ENCODE results near the gene ARHGAP26.
"Not testable (repeated sequence)": the region's sequence is repeated elsewhere in the genome, so short reads cannot be mapped to it uniquely, and the experiment has no call there.

ARHGAP26 gene

DNA sequence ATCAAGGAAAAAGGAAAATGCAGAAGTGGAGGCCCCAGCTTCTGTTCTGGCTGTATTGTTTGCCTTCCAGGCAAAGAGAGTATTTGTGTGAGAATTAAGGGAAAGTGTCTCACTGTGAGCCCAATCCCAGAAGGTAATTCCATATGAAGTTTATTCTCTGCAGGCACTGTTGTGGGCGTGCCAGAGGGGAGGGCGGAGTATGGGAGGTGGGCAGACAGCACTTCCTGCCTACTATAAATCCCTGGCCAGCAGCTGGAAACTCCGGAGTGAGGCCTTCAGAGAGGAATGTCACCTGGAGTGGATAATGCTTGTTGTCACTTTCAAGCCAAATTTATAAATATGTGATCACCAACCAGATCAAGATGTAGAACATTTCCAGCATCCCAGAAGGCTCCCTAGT, 209.5 kb downstream of the ARHGAP26 start:
- no peak for DNase-seq (ENCODE audit: low read depth in 2 of 3, low spot score in 1 of 3)

DNA sequence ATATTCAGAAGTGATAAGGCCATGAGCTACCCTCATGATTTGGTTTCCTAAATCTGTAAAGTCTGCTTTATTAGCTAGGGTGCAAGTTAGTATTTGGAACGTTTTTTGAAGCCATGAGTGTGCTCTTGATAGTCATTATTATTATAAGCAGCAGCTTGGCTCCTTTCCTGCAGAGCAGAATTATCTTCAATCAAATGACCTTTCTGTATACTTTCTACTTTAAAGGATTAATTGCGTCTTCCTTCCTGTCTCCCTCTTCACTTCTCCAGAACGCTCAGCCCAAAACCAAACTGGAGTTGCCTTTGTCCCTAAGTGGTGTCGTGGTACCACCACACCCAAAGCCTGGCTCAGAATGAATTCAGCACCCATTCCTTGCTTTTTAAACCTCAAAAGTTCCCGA, 211.3 kb downstream of the ARHGAP26 start:
- no peak for DNase-seq (ENCODE audit: low read depth in 2 of 3, low spot score in 1 of 3)

DNA sequence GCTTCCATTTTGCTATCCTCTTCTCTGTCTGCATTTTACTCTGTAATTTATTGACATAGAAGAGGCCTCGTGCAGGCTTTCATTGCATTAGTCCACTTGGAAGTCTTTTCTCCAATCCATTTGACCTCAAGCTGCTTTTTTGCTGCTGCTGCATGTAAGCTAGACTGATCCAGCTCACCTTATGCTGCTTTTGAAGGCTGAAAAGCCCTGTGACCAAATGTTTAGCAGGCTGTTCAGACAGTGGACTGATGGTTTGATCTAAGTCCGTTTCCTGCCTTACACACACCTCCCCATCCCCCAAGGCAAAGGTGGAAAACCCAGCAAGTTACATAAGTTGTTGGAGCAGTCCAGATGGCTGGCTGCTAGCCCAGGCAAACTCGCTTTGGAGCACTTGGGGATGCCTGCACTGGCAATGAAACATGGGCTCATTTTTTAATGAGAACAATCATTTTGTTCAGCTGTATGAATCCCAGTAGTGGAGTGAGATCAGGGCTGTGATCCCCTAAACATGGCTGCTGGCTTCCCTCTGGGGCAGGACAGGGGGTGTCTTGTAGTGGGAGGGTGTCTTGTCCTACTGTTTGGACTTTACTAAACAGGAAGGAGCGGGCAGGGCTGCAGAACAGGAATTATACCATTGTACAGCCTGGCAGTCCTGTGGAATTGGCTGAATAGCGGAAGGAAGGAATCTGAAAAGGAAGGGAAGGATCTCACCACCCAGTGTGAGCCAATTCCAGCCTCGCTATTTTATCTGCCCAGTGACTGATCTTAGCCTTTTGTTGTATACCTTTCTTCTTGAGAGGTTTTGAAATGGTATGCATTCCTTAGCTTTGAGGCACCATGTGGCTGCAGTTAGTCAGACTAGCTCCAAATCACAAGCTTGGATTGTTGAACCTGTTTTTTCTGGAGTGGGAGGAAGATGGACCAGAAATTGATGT, 212.0 kb downstream of the ARHGAP26 start:
- no peak for DNase-seq (ENCODE audit: low read depth in 2 of 3, low spot score in 1 of 3)

DNA sequence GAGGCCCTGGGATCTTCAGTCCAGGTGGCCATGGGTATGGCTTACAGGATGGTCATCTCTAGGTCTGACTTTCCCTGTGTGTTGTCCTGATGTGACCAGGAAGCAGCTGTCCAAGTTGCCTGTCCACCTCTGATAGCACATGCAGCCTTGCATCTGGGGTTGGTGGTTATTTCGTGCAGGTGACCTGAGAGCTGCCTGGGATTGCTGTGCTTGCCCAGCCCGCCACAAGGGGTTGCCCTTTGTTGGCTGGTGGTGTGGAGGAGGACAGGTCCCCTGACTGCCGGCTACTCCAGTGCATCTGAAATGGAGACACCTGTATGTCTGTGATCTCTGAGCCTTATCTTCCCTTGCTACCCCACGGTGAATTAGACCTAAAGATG, 212.6 kb downstream of the ARHGAP26 start:
- no peak for DNase-seq (ENCODE audit: low read depth in 2 of 3, low spot score in 1 of 3)

DNA sequence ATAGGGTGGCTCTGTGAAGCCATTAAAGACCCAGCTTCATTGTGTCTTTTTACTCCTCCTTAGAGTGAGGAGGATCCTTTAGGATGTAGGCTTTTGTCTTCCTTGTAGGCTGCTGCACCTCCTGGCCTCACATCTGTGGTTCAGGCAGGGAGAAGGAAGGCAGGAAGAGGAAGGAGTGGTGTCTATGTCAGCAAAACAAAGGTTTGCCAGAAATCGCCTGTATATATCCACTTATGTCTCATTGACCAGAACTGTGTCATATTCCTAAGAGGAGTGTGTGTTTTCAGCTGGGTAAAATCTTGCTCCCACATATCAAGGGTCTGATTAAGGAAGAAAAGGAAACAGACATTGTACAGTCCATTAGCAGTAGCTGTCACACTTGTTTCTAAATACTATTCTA, 213.8 kb downstream of the ARHGAP26 start:
- DNase-seq (ENCODE audit: low read depth in 2 of 3, low spot score in 1 of 3), result no peak

DNA sequence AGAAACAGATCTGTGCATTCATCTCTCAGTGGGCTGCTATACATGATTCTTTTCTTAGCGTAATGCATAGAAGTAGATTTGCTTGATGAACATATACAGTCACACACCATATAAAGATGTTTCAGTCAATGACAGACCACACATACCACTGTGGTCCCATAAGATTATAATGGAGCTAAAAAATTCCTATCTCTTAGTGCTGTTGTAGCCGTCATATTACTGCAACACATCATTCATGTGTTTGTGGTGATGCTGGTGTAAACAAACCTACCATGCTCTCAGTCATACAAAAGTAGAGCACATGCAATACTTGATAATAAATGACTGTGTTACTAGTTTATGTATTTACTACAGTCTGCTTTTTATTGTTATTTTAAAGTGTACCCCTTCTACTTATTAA, 214.3 kb downstream of the ARHGAP26 start:
- DNase-seq (ENCODE audit: low read depth in 2 of 3, low spot score in 1 of 3), result no peak

DNA sequence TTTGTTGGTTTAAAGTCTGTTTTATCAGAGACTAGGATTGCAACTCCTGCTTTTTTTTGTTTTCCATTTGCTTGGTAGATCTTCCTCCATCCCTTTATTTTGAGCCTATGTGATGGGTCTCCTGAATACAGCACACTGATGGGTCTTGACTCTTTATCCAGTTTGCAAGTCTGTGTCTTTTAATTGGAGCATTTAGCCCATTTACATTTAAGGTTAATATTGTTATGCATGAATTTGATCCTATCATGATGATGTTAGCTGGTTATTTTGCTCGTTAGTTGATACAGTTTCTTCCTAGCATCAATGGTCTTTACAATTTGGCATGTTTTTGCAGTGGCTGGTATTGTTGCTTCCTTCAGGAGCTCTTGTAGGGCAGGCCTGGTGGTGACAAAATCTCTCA, 219.1 kb downstream of the ARHGAP26 start:
- not testable (repeated sequence) for DNase-seq (ENCODE audit: low read depth in 2 of 3, low spot score in 1 of 3)

DNA sequence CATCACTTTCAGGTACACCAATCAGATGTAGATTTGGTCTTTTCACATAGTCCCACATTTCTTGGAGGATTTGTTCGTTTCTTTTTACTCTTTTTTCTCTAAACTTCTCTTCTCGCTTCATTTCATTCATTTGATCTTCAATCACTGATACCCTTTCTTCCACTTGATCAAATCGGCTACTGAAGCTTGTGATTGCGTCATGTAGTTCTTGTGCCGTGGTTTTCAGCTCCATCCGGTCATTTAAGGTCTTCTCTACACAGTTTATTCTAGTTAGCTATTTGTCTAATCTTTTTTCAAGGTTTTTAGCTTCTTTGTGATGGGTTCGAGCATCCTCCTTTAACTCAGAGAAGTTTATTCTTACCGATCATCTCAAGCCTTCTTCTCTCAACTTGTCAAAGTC, 219.9 kb downstream of the ARHGAP26 start:
- not testable (repeated sequence) for DNase-seq (ENCODE audit: low read depth in 2 of 3, low spot score in 1 of 3)

DNA sequence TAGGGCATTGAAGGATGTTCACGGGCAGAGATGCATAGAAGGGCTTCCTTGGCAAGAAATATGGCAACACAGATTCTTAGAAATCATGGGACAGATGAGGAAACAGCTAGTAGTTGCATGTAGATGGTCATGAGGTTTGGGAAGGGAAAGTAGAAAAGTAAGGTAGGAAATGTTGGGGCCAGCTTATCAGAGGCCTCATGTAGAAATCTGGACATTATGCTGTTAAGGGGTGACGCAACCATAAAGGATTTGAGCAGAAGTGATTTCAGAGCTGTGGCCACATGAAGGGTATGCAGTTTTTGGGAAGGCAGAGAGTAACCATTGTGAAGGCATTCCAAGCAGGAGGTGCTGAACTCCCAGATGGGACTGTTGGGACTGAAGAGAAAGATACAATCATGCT, 224.0 kb downstream of the ARHGAP26 start:
- DNase-seq (ENCODE audit: low read depth in 2 of 3, low spot score in 1 of 3), result no peak

DNA sequence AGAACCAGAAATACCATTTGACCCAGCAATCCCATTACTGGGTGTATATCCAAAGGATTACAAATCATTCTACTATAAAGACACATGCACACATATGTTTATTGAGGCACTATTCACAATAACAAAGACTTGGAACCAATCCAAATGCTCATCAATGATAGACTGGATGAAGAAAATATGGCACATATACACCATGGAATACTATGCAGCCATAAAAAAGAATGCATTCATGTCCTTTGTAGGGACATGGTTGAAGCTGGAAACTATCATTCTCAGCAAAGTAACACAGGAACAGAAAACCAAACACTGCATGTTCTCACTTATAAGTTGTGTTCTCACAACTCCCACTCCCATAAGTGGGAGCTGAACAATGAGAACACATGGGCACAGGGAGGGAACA, 225.4 kb downstream of the ARHGAP26 start:
- not testable (repeated sequence) for DNase-seq (ENCODE audit: low read depth in 2 of 3, low spot score in 1 of 3)

DNA sequence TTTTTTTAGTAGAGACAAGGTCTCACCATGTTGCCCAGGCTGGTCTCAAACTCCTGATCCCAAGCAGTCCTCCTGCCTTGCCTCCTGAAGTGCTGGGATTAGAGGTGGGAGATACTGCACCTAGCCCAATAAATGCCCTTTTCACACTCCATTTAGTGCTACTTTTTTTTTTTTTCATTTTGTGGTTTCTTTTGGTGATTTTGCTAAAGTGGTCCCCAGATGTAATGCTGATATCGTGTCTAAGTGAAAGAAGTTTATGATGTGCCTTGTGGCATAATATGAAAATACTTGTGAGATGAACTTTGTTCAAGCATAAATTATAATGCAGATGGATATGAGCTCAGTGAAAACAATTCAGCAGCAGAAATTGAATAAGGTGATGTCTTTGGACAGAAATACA, 227.4 kb downstream of the ARHGAP26 start:
- no peak for DNase-seq (ENCODE audit: low read depth in 2 of 3, low spot score in 1 of 3)

DNA sequence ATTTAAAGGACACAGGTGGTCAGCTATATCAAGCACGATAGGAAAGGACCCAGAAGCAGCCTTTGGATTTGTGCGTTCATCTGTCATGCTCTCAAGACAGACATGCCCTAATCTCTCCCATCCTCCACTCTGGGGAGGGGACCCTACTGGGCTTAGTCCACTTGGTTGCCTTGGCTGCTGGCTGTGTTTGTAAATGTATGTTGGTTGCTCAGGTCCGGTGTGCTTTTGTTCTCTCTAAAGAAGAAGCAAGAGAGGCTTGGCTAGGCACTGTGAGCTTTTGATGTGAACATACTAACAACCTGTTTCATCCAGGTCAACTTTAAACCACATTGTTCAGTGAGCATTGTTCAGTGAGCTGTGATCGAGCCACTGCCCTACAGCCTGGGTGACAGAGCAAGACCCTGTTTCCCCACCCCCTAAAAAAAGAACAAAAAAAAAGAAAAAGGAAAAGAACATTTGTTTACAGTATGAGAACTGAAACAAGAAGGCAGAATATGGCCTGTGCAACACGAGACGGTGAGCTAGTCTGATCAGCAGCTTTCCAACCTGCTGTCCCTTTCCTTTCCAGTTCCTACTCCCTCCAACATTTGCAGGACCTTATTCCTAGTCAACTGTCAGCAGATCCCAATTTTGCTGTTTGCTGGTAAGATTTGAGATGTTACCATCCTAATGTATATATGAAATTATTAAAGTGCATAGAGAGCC, 228.3 kb downstream of the ARHGAP26 start:
- no peak for DNase-seq (ENCODE audit: low read depth in 2 of 3, low spot score in 1 of 3)

DNA sequence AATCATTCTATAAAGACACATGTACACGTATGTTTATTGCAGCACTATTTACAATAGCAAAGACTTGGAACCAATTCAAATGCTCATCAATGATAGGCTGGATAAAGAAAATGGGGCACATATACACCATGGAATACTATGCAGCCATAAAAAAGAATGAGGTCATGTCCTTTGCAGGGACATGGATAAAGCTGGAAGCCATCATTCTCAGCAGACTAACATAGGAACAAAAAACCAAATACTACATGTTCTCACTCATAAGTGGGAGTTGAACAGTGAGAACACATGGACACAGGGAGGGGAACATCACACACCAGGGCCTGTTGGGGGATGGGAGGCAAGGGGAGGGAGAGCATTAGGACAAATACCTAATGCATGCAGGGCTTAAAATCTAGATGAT, 230.4 kb downstream of the ARHGAP26 start:
- DNase-seq (ENCODE audit: low read depth in 2 of 3, low spot score in 1 of 3), result not testable (repeated sequence)

DNA sequence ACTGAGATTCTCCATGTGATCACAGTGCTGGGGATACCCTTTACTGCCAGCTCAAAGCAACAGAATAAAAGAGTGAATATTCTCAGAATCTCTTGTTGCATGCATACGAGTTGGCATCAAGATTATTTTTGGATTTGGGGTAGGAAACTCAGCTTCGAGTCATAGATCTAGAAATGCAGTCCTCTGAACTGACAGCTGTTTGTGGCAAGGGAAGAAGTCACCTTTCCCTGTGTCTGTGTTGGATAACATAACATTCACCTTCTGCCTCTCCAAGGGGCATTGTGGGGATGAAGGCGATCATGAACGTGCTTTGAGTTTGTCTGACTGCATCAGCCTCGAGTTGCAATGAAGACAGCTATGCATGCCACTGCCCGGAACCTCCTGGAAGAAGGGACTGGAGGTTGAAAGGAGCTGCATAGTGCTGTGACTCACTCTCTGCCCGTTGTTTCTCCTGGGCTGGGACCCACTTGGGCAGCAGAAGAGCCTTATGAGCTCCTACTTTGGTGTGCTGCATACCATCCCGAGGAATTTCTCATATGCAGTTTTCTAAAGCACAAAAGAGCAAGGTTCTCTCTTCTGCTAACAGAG, 231.7 kb downstream of the ARHGAP26 start:
- DNase-seq (ENCODE audit: low read depth in 2 of 3, low spot score in 1 of 3), result no peak

DNA sequence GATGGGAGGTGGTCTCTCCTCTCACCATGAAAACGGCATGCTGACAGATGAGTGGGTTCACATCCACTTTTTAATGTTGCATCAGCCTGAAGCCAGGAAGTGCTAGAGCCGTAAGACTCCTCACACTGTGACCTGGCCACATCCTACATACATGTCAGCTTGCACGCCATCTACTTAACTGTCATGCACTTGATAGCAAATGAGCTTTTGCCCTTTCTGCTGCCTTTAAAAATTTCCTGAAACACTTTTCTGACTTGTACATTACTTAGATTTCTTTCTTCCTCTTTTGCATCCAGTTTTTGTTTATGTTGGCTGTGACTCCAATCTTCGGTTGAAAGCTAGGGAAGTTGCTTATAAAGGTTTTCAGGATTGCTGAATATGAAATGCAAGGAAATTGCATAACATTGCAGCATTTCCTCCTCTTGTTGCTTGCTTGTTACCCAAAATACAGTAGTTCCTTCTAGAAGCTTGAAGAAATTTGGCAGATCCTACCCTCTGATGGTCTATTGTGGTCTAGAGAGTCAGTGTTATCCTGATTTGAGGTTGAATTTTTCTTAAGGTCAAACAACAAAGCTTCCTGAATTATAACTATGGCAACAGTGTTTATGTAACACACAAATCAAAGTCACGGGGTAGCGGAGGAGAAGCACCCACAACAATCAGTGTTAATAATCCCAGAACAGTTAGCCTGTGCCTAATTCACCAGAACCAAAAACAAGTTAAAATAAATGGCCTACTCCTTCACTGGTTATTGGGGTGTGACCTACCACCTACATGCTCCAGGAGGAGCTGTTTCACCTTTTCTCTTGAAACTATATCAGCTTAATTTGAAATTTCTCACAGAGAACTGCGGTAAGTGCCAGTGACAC, 232.5 kb downstream of the ARHGAP26 start:
- peak; percentile 23 to 48 (median 33) for DNase-seq (ENCODE audit: low read depth in 2 of 3, low spot score in 1 of 3)

DNA sequence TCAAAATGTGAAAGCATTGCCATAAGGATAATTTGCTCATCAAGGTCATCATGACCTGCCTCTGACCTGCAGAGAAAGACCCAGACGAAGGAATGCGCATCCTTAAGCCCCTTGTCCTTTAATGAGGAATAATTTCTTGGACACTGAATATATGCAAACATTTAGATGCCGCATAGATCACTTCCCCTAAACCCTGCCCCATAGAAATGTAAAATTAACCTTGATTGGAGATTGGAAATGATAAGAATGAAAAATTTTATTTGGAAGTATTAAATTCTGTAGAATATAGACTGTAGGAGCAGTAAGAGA, 233.1 kb downstream of the ARHGAP26 start:
- DNase-seq (ENCODE audit: low read depth in 2 of 3, low spot score in 1 of 3), result no peak

DNA sequence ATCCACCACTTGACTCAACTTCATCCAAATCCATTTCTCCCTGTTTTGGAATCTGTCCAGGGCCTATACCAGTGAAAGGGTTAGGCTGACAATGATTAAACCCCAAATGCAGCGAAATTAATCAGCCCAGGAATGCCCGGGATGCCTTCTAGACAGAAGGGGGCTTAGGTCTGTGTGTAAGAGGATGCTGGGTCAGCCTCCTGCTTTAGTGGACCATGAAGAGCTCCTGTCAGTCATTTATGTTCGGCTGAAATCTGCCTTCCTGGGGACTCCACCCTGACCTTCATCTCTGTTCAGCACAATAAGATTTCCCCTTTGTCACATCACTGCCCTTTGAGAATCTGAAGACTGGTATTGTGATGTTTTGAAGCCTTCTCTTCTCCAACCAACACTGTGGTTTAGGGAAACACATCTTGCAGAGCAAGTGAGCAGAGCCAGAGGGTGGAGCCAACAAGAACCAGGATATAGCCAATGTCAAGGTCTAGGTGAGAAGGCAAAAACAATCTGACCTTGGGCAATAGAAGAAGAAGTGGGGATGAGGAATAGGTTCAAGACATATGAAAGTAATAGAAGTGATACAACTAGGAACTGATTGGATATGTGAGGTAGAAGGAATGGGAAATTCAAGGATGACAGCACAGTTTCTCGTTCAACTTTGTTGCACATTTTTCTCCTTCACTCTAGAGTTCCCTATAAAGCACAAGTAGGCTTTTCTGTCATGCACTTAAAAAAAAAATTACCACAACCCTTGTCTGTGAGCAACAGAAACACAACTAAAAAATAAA, 234.4 kb downstream of the ARHGAP26 start:
- DNase-seq (ENCODE audit: low read depth in 2 of 3, low spot score in 1 of 3), result no peak

DNA sequence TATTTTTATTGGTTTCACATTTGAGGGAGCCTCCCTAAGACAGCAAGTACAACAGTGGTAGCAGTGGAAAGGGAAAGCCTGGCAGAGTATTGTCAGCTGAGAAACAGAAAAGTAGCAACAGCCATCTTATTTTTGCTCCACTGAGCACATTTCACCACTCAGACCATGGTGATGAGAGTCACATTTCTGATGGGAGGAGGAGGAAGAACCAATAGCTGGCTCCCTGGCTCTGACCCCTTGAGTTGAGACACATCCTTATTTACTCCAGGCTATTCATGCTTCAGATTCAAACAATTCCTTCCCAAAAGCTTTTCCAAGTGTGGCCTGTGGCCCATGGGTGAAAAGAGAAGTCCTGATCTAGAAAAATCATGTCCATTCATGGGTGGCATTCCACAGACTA, 236.3 kb downstream of the ARHGAP26 start:
- no peak for DNase-seq (ENCODE audit: low read depth in 2 of 3, low spot score in 1 of 3)

DNA sequence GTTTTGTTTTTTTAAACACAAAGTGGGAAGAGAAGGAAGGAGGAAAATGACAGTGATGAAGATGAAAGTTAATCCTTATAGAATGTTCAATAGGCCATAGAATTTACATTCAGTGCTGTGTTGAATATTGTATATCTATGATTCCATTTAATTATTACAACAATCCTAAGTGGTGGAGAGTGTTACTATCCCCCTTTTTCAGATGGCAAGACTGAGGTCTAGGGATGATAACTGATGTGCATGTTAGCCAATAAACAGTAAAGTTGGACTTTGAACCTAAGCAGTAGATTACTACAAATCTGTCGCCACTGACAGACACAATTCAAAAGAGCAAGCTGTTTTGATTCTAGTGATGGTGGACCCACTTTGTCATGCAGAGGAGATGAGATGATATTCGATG, 237.9 kb downstream of the ARHGAP26 start:
- no peak for DNase-seq (ENCODE audit: low read depth in 2 of 3, low spot score in 1 of 3)

DNA sequence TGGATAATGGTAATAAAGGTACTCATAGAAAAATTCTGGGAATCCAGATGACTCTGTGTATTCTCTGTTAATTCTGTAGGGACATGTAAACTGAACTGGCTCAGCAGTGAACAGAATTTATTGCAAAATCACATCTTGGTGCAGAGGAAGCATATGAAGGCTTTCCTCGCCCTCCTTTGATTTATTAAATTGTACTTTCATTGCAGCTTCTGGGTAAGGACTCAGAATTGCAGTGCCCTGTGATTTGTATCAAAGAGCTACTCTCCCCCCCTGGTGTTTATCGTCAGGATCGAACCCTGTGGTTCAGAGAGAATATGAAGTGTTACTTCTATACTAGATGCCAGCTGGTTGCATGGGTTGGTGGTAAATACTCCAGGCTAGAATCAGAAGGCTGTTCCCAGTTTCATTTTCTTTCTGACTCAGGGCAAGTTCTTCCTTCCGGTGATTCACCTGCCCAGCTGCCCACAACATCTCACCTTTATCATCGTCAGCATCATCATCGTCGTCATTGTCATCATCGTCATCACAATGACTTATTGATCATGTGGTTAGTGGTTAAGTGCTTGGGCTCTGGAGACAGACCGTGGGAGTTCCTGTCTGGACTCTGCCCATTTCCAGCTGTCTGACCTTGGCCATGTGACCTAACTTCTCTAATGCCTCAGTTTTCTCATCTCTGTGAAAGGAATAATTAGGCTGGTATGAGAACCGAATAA, 238.8 kb downstream of the ARHGAP26 start:
- peak; percentile 55 to 87 (median 76) for DNase-seq (ENCODE audit: low read depth in 2 of 3, low spot score in 1 of 3)
